Measurements from ENCODE around the gene TMA7. TPM values are rescaled to one million over a fixed set of nuclear protein-coding genes. Genes with fewer than 3 reads are reported as not detected.

TMA7 gene
- total RNA-seq, 2 experiments from 2014 or later = 318 to 323 TPM

DNA sequence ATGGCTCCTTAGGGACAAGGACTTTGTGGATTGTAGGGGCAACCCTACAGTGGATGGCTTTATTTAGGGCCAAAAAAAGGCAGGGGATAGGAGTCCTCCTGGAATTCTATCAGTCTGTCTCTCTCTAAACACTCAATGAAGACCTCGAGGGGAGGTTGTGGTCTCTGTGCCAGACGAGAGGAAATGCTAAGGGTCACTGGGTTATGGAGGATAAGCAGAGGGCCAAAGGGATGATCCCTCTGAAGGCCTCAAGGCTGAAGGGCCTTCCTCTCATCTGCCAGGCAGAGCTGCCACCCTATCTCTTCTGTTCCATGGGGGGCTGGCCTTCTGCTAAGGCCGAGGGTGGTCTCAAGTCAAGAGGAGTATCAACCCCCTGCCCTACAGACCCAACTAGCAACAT is 37.1 kb upstream of the TMA7 start:
- Mint-ChIP-seq H3K4me1 (ENCODE audit: low read depth) (no peaks in the 10 kb centered on the region), H3K4me3 (no peak overlapping the region), H3K27me3 (peaks cover 1% of the 10 kb centered on the region), H3K27ac (no peak overlapping the region), H3K36me3 (no peaks in the 10 kb centered on the region), H3K9me3 (no peaks in the 10 kb centered on the region)
- intact Hi-C loops (cut with micrococcal nuclease) = no loop called here
- ChIA-PET POLR2A (interaction anchor here (0.6 kb wide), 1 partner anchor 54 kb away, joined by 3 read pairs; no protein-coding TSS in a partner anchor), CTCF (interaction anchor here (6.4 to 8.0 kb wide), 2 partner anchors 34 to 145 kb away, joined by 153 to 290 read pairs; partner anchors contain the start of genes CCDC51 and TMA7)
- DNase-seq = no peak

DNA sequence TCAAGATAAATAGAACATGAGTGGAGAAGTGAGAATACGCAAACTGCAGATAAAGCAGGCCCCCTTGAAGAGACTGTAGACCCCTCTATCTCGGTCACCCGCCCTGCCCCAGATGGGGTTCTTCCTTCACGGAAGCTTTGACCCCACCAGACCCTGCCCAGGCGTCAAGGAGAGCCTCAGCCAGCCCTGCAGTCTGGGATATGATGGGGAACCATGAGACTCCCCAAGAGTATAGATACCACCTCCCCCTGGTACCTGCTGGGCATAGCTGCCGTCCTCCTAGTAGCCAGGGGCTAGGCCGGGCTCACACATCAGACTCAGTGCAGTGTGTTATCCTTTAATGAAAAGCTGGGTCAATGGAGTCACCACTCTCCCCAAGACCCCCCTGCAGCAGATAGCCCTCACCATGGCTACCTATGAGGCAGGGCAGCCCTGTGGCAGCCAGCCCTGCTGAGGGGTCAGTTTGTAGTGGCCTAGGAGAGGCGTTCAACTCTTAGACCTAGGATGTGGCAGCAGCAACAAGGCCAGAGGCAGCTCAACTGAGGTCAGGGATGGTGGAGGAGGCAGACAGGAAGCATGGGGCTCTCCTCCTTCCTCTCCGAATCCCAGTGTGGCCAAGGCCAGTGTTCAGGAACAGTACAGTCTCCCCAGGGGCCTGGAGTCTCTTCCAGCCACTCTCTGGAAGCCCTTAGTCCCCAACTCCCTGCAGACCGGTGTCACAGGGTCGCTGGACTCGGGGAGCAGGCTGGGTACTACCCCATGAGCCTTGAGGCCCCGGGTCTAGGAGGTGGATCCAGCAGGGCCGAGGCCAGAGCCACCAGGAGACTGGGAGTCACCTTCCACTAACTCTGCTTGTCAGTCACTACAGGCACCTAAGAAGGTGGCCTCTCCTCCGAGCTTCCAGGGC is 36.3 kb upstream of the TMA7 start:
- intact Hi-C loops (cut with micrococcal nuclease) = no loop called here
- Mint-ChIP-seq H3K27ac (no peak overlapping the region), H3K36me3 (no peaks in the 10 kb centered on the region), H3K4me3 (no peak overlapping the region), H3K9me3 (no peaks in the 10 kb centered on the region), H3K4me1 (ENCODE audit: low read depth) (no peaks in the 10 kb centered on the region), H3K27me3 (peaks cover 1% of the 10 kb centered on the region)
- CTCF ChIA-PET = interaction anchor here (6.4 to 8.0 kb wide), 2 partner anchors 33 to 145 kb away, joined by 153 to 290 read pairs; partner anchors contain the start of genes CCDC51 and TMA7
- POLR2A ChIA-PET = interaction anchor here (0.6 kb wide), 1 partner anchor 54 kb away, joined by 3 read pairs; no protein-coding TSS in a partner anchor
- DNase-seq = peak; percentile 4

DNA sequence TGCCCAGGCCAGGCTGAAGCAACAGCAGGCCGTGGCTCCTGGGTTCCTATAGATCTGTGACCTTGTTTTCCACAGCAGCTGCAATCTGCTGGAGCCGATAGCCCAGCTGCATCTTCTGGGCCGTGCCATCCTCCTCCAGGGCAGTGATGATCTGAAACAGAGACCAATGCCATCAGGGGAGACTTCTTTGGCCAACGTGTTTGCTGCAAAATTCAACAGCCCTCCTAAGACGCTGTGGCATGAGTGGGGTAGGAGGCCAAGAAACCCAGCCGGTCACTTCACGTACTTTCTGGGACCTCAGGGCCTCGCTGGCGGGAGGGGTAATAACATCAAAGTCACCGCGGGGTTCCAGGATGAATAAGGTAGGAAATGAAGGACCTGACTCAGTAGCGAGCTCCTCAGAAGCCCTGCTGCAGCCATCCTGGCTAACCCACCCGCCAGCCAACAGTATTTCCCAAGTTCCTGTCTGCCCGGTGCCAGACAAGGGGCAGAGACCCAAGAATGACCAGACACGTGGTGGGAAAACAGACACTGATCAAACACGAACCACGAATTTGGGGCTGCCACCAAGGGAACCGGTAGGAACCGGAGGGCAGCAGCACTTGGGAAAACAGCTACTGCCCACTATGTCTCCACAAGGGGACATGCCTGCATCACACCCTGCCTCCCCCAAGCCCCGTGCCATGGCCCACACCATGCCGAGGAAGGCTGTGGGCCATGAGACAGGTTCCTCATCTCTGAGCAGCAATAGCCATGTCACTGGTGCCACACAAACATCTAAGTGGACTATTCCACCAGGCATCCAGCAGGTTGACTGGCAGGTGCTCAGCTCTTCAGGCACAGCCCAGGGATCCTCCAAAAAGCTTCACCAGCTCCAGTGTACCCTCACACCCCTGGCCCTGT is 35.4 kb upstream of the TMA7 start:
- intact Hi-C loops (cut with micrococcal nuclease) = no loop called here
- H3K4me3 Mint-ChIP-seq = no peak overlapping the region
- DNase-seq = peak; percentile 3
- H3K4me1 Mint-ChIP-seq (ENCODE audit: low read depth) = no peaks in the 10 kb centered on the region
- ChIA-PET CTCF (interaction anchor here (0.6 to 8.0 kb wide), 3 partner anchors 32 to 172 kb away, joined by 3 to 290 read pairs (median 153); partner anchors contain the start of genes CCDC51 and TMA7), POLR2A (no interaction called here)
- peaks cover 1% of the 10 kb centered on the region for H3K27me3 Mint-ChIP-seq
- H3K36me3 Mint-ChIP-seq = no peaks in the 10 kb centered on the region
- H3K9me3 Mint-ChIP-seq = no peaks in the 10 kb centered on the region
- H3K27ac Mint-ChIP-seq = no peak overlapping the region

DNA sequence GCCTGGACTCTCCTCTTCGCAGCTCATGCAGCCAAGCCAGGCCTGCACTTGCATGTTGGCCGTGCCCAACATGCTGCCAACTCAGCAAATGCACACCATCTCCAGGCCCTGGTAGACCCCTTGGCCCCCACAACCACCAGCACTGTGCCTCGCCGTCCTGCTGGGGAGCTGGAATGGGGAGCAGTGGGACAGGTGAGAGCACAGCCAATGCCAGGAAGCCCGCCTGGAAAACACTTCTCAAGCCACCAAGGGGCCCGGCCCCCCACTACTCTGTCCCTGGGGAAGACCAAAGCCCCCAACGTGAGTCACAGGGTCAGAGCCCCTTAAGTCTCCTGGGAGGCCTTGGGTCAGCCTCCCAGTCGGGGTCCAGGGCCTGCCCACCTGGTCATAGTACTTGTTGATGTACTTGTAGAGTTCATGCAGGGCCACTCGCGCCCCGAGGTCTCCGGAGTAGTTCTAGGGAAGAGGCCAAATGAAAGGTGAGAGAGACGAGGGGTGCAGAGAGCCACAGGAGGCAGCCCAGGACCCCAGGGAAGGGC is 34.6 kb upstream of the TMA7 start:
- ChIA-PET CTCF (interaction anchor here (0.6 to 8.0 kb wide), 2 partner anchors 31 to 173 kb away, joined by 3 to 290 read pairs; partner anchors contain the start of genes CCDC51 and TMA7), POLR2A (no interaction called here)
- DNase-seq = peak; percentile 6
- Mint-ChIP-seq H3K27me3 (peaks cover 1% of the 10 kb centered on the region), H3K9me3 (no peaks in the 10 kb centered on the region), H3K4me3 (no peak overlapping the region), H3K27ac (no peak overlapping the region), H3K4me1 (ENCODE audit: low read depth) (no peaks in the 10 kb centered on the region), H3K36me3 (no peaks in the 10 kb centered on the region)
- intact Hi-C loops (cut with micrococcal nuclease) = no loop called here

DNA sequence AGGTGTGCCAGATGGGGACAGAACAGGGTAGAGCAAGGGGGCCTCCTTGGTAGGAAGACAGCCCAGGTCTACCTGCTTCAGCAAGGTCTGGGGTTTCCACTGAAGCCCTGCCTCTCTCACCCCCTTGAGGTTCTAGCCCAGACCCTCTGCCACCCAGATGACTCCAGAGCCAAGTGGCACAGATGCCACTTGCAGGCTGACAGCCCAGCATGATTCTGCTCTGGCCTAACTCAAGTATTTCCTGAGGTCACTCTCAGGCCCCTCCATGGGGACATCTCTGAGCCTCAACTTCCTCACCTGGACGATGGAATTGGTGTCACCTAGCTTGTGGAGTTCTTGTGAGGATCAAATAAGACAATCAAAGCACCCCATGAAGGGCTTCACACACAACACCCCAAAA is 34.1 kb upstream of the TMA7 start:
- intact Hi-C loops (cut with micrococcal nuclease) = no loop called here
- CTCF ChIA-PET = interaction anchor here (8.0 kb wide), 1 partner anchor 31 kb away, joined by 290 read pairs; the partner anchor contains the start of genes CCDC51 and TMA7

DNA sequence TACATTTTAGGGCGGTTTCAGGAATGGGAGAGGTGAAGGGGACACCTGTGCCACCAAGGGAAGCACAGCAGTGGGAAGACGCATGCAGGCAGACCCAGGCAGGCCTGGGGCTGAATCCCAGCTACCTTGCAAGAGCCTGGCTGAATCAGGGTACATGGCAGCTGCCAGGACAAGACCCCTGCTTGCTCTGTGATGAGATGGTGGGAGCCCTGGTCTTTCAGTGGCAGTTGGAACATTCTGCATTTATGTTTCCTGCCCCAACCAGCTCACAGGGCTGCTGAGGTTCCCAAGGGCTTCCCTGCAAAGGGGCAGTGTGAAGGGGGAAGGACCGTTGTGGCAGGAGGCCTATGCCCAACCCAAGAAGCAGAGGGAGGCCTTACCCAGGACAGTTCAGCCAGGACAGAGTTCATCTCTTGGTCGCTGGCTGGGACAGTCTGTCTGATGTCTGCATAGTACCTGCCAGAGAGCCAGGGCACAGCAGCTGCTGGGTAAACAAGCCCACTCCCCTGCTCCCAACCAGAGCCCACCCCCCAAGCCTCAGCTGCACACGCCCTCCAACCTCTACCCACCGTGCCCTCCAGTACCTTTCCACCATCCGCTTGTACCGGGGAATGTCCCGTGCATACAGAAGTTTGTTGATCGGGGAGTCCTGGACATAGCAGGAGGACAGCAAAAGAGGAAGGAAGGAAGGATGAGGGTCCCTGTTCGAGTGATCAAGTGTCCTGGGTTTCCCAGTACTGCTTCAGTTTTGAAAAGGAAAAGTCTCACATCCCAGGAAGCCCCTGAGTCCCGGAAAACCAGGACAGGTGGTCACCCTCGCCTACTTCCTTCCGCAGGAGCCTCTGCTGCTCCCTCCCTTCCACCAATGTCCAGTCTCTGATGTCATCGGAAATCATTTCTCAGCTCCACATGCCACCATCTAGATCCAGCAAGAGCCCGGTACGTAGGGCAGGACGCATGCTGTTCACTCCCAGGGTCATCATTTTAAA is 33.3 kb upstream of the TMA7 start:
- ChIA-PET CTCF (interaction anchor here (0.6 to 2.8 kb wide), 3 partner anchors 29 to 198 kb away, joined by 3 to 25 read pairs (median 3); no protein-coding TSS in a partner anchor), POLR2A (no interaction called here)
- no peaks in the 10 kb centered on the region for H3K4me1 Mint-ChIP-seq (ENCODE audit: low read depth)
- H3K4me3 Mint-ChIP-seq = no peak overlapping the region
- DNase-seq = peak; percentile 6
- H3K9me3 Mint-ChIP-seq = no peaks in the 10 kb centered on the region
- H3K27ac Mint-ChIP-seq = no peak overlapping the region
- intact Hi-C loops (cut with micrococcal nuclease) = no loop called here
- H3K27me3 Mint-ChIP-seq = no peaks in the 10 kb centered on the region
- no peaks in the 10 kb centered on the region for H3K36me3 Mint-ChIP-seq

More for the DNA sequence above, 34.1 kb upstream of the TMA7 start:
- POLR2A ChIA-PET = no interaction called here
- no peak overlapping the region for H3K4me3 Mint-ChIP-seq
- H3K27me3 Mint-ChIP-seq = no peaks in the 10 kb centered on the region
- H3K9me3 Mint-ChIP-seq = no peaks in the 10 kb centered on the region
- no peaks in the 10 kb centered on the region for H3K36me3 Mint-ChIP-seq
- no peak for DNase-seq
- no peak overlapping the region for H3K27ac Mint-ChIP-seq
- no peaks in the 10 kb centered on the region for H3K4me1 Mint-ChIP-seq (ENCODE audit: low read depth)

DNA sequence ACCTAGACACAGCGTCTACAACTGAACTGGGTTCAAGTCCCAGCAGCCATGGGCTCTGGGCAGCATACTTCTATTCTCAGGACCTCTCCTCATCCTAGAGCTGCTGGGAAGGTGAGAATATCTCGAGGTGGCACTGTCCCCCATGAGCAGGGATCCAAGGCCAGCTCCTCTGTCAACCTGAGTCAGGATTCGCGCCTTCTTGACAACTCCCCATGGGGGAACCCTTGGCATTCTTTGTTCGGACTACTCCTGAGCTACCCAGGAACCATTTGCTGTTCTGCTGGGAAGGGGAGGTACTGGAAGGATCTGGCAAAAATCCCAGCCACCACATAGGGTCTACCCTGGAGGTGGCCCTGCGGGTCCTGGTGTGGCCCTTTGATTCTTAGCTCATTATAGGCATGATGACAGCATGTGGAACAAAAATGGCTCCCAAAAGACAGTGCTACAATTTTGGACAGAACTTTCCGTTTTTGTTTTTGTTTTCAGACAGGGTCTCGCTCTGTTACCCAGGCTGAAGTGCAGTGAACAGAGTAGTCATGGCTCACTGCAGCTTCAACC is 32.4 kb upstream of the TMA7 start:
- H3K27me3 Mint-ChIP-seq = no peaks in the 10 kb centered on the region
- ChIA-PET POLR2A (no interaction called here), CTCF (interaction anchor here (0.5 to 2.8 kb wide), 6 partner anchors 8 to 197 kb away, joined by 3 to 25 read pairs (median 3); no protein-coding TSS in a partner anchor)
- no peaks in the 10 kb centered on the region for H3K4me1 Mint-ChIP-seq (ENCODE audit: low read depth)
- H3K36me3 Mint-ChIP-seq = no peaks in the 10 kb centered on the region
- H3K9me3 Mint-ChIP-seq = no peaks in the 10 kb centered on the region
- intact Hi-C loops (cut with micrococcal nuclease) = no loop called here
- no peak overlapping the region for H3K27ac Mint-ChIP-seq
- DNase-seq = no peak
- no peak overlapping the region for H3K4me3 Mint-ChIP-seq

DNA sequence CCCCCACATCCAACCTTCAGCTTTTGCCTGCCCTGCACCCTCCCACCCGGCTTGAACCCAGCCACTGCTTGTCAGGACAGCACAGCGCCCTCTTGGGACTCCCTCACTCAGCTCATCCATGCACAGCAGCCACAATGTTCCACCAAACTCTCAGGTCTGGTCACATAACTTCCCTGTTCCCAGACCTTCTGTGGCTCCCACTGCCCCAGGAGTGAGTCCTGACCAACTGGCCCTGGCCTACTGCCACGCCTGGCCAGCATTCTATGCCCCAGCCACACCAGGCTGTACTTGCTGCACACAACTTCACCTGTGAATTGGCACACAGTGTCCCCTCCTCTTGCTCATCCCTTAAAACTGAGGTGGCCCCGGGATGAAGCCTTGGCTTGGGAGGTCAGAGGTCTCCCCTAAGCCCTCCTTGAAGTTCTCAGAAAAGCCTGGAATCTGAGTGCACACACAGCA is 31.2 kb upstream of the TMA7 start:
- intact Hi-C loops (cut with micrococcal nuclease) = no loop called here
- no peaks in the 10 kb centered on the region for H3K9me3 Mint-ChIP-seq
- no peaks in the 10 kb centered on the region for H3K4me1 Mint-ChIP-seq (ENCODE audit: low read depth)
- no peaks in the 10 kb centered on the region for H3K36me3 Mint-ChIP-seq
- POLR2A ChIA-PET = no interaction called here
- peak; percentile 15 for DNase-seq
- H3K27ac Mint-ChIP-seq = no peak overlapping the region
- no peaks in the 10 kb centered on the region for H3K27me3 Mint-ChIP-seq
- CTCF ChIA-PET = interaction anchor here (2.8 to 3.6 kb wide), 2 partner anchors 8 to 26 kb away, joined by 14 to 25 read pairs; no protein-coding TSS in a partner anchor
- H3K4me3 Mint-ChIP-seq = no peak overlapping the region

DNA sequence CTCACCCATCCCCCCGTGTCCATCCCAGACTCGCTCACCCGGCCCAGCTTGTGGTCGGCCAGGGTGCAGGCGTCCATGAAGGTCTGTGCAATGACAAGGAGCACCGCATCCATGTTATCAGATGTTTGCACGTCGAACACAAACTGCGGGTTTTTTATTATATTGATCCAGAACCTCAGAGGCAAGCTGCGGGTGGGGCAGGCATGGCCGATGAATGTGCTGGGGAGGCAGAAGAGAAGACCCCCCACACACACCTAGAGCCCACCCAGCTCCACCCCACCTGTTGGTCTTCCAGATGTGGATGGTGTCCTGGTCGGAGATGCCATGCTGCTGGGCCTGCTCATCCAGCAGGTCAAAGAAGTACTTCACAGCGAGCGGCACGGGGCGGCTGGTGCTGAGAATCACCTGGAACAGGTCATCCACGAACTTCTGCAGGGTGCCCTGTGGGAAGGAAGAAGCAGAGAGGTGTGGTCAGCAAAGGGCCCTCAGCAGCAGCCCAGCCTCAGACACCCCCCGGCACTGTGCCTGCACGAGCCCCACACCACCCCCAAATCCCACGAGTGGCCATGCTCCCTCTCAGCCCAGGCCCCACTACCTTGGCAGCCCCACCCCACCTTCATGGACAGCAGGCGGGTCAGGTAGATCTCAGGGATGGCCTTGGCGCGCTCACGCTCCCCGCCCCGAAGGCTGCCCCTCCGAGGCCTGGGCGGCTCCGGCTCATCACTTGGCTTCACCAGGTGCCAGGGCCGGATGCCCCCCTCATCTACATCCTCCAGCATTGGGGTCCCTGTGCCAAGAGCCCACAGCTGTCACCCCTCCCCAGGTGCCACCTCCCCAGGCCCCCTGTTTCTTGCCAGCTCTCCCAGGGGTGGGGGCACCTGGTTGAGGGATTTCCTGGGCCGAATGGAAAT is 30.5 kb upstream of the TMA7 start:
- H3K4me3 Mint-ChIP-seq = no peak overlapping the region
- no peaks in the 10 kb centered on the region for H3K27me3 Mint-ChIP-seq
- ChIA-PET CTCF (interaction anchor here (2.8 to 3.6 kb wide), 2 partner anchors 9 to 26 kb away, joined by 14 to 25 read pairs; no protein-coding TSS in a partner anchor), POLR2A (no interaction called here)
- no peaks in the 10 kb centered on the region for H3K4me1 Mint-ChIP-seq (ENCODE audit: low read depth)
- intact Hi-C loops (cut with micrococcal nuclease) = no loop called here
- H3K27ac Mint-ChIP-seq = no peak overlapping the region
- no peaks in the 10 kb centered on the region for H3K9me3 Mint-ChIP-seq
- peak; percentile 3 for DNase-seq
- H3K36me3 Mint-ChIP-seq = no peaks in the 10 kb centered on the region

Data from activated CD4-positive, alpha-beta memory T cell treated with anti-CD3 and anti-CD28 coated beads for 36 hours (primary cell).